ENCODE data around the gene DUS4L.

- TF ChIP-seq, protein P1, sequence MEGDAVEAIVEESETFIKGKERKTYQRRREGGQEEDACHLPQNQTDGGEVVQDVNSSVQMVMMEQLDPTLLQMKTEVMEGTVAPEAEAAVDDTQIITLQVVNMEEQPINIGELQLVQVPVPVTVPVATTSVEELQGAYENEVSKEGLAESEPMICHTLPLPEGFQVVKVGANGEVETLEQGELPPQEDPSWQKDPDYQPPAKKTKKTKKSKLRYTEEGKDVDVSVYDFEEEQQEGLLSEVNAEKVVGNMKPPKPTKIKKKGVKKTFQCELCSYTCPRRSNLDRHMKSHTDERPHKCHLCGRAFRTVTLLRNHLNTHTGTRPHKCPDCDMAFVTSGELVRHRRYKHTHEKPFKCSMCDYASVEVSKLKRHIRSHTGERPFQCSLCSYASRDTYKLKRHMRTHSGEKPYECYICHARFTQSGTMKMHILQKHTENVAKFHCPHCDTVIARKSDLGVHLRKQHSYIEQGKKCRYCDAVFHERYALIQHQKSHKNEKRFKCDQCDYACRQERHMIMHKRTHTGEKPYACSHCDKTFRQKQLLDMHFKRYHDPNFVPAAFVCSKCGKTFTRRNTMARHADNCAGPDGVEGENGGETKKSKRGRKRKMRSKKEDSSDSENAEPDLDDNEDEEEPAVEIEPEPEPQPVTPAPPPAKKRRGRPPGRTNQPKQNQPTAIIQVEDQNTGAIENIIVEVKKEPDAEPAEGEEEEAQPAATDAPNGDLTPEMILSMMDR (IDR thresholded peaks at IDR 0.05; ENCODE audit: low read length) = no peak
- no peak for TF ChIP-seq EZH2 (IDR thresholded peaks at IDR 0.05; ENCODE audit: borderline replicate concordance, low read length)
Observed at GRCh38 chr7:107588529-107589130, 24.9 kb downstream of the DUS4L start.

All from OCI-LY1 (cell line).